Measurements from ENCODE around the gene ZSCAN29.

Gene ZSCAN29

GRCh38 chr15:43346305-43346704 is 24.5 kb downstream of the ZSCAN29 start:
- DNase-seq, result no peak

GRCh38 chr15:43330780-43331087 is 40.1 kb downstream of the ZSCAN29 start:
- no peak for DNase-seq

GRCh38 chr15:43329960-43330779 is 40.7 kb downstream of the ZSCAN29 start, which contains the start of gene LCMT2:
Gene LCMT2 (minus strand): TSS chr15:43330573. CDS start chr15:43330489, 84 bp downstream.
- peak; percentile 88 to 94 for DNase-seq

DNA sequence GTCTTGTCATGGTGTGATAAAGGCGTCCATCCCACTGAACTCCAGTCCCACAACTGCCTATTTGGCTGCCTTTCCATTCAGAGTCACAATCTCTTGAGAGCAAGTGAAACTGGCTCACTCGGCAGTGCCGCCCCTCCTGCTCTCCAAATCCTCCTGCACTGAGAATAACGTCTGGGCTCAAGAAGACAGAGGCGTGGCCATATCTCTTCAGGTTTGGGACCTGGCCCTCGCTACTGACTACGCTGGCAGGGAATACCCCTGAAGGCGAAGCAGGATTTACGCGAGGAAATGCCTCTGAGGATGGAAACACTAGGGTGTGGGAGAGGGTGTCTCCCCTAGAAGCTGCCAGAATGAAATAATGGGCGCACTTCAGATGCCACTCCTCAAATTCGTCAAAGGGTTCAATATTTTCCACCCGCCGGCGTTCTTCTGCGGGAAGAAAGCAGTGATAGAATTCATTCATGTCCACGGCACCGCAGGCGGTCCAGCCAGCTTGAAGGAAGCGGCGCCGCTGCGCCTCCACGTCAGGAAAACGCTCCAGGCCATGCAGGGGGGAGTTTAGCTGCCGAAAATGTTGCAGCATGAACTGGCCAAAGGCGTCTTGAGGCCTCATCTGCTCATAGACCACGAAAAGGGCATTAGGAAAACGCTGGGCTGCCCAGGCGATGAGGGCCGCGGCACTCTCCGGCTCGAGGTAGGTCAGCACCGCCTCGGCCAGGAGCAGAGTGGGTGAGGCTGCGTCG is 41.5 kb downstream of the ZSCAN29 start:
- DNase-seq, result peak in 1 of 2 experiments; percentile 26

DNA sequence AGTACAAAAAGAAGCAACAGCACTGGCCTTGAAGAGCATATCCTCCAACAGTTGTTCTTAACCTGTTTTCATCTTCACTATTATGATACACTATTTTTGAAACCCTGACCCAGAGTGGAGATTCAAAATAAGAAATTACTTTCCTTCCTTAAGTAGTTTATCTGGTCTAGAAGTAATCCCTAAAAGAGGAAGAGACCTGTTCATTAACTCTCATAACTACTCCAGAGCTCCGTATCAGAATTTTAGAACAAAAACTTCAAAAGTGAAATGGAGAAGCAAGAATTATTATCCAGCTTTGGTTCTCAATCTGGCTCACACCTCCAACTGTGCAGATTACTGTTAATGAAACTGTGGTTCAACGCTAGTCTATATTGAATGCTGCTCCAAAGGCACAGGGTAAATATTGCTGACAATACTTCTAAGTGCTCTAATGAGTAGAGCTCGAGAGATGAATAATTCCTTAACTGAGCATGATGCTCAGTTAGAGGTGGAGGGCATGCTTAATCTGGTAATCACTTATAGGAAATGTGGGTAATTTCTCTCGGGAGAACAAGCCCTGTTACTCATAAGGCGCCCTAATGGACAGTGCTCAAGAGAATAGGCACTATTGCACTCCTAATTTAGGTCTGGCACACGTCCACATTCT is 45.7 kb downstream of the ZSCAN29 start:
- DNase-seq, result no peak

GRCh38 chr15:43318990-43319771 is 51.7 kb downstream of the ZSCAN29 start:
- DNase-seq, result no peak

- peak in 1 of 2 experiments; percentile 13 for DNase-seq
Measured at GRCh38 chr15:43317566-43318184, 53.2 kb downstream of the ZSCAN29 start.

- no peak for DNase-seq
Measured at GRCh38 chr15:43316971-43317346, 53.9 kb downstream of the ZSCAN29 start.

DNA sequence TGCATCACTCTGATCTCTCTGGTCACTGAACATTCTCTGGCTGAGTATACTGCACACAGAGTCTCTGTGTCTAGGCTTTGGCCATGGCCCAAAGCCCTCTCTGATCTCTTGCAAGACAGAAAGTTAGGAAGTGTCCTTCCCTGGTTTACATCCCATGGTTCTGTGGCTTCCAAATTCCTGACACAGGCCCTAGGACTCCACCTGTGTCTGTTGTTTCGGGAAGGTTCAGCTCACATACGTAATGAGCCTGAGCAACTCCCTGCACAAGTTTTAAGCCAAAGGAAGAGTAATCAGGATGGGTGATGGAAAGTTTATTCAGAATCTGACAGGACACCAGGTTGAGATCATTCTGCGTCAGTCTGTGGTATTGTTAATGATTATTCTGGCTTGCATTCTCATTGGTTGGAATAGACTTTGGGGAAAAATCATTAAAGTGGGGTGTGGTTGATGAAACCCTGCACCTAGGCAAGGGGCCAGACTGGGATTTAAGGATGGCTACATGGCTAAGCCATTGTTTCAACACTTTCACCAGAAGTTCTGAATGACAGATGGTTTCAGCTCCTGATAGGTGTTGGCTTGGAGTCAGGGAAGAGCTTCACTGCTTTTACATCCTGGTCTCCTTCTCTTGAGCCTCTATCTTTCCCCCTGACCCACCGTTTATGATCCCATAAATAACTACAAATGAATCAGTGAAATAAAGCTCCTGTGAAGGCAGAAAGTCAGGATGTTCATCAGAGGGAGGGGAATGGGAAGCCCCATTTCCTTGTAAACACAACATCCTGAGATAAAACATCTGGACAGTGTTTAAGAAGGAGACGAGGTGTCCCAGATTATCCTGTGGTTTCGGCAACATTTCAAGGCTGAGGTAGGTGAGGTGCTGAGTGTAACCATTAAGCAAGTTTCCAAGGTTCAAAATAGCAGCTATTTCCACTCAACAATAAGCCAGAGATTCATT is 54.5 kb downstream of the ZSCAN29 start:
- no peak for DNase-seq

DNA sequence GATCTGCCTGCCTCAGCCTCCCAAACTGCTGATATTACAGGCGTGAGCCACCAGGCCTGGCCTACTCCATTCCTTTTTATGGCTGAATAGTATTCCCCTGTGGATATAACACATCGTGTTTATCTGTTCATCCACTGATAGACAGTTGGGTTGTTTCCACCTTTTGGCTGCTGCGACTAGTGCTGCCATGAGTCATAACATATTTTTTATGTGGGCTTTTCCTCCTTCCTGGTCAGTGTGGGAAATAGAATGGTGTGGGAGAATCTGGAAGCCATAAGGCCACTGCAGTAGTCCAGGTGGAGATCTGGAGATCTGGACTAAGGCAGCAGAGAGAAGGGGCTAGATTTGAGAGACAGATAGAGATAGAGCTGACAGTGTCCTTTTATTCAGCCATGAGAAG is 56.7 kb downstream of the ZSCAN29 start:
- no peak for DNase-seq

DNA sequence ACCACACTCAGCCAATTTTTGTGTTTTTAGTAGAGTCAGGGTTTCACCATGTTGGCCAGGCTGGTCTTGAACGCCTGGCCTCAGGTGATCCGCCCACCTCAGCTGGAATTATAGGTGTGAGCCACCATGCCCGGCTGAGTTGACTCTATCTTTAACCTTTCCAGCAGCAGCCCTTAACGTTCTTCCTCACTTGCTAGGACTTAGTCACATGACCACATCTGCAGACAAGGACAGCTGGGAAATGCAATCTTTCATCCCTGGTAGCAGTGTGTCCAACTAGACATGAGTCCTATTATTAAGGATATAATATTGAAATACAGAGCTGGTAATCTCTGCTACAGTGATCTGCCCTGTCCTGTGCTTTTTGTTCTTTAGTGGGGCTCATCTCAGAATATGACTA is 58.5 kb downstream of the ZSCAN29 start:
- no peak for DNase-seq

Data from NCI-H526 (cell line).